ENCODE data around the gene TBCE.

GRCh38 chr1:235409042-235409820 lies 42.0 kb downstream of the TBCE start:
- TF ChIP-seq, protein P1, sequence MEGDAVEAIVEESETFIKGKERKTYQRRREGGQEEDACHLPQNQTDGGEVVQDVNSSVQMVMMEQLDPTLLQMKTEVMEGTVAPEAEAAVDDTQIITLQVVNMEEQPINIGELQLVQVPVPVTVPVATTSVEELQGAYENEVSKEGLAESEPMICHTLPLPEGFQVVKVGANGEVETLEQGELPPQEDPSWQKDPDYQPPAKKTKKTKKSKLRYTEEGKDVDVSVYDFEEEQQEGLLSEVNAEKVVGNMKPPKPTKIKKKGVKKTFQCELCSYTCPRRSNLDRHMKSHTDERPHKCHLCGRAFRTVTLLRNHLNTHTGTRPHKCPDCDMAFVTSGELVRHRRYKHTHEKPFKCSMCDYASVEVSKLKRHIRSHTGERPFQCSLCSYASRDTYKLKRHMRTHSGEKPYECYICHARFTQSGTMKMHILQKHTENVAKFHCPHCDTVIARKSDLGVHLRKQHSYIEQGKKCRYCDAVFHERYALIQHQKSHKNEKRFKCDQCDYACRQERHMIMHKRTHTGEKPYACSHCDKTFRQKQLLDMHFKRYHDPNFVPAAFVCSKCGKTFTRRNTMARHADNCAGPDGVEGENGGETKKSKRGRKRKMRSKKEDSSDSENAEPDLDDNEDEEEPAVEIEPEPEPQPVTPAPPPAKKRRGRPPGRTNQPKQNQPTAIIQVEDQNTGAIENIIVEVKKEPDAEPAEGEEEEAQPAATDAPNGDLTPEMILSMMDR (IDR thresholded peaks at IDR 0.05), result no peak
- no peak for TF ChIP-seq POLR2AphosphoS5 (IDR thresholded peaks at IDR 0.05)

Data from upper lobe of left lung (tissue), 4 donors.